ENCODE results near the gene LARP4.
"Not testable (repeated sequence)": the region's sequence is repeated elsewhere in the genome, so short reads cannot be mapped to it uniquely, and the experiment has no call there.

Gene LARP4

DNA sequence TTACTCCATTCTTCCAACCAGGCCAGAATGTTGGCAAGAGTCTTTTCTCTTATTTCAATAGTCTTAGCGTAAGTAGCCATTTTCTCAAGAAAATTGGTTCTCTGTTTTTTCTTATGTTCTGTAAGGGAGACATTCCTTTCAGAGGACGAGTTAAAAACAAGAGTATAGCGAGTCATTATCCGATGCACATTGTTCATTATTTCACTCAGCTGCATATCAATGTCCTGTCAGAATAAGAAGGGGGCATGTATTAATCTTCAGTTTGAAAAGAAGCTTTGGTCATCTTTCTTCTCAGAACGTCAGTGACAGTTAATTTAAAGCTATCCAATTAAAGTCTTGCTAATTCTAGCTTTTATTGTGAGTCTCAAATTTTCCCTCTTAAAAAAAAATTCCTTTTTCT, 37.5 kb upstream of the LARP4 start:
- Histone ChIP-seq H3K27ac (no peak overlapping the region), H3K4me2 (no peak overlapping the region), H3K4me1 (ENCODE audit: low read depth, poor library complexity, severe bottlenecking) (no peaks in the 10 kb centered on the region), H4K20me1 (ENCODE audit: insufficient read depth) (no peaks in the 10 kb centered on the region), H3K27me3 (ENCODE audit: insufficient read depth, low read depth) (no peaks in the 10 kb centered on the region; the same call in 1 of the 2 replicates), H3K36me3 (ENCODE audit: insufficient read depth) (no peaks in the 10 kb centered on the region), H3K4me3 (IDR thresholded peaks at IDR 0.05; ENCODE audit: insufficient read depth, low read depth, low read length) (no peak overlapping the region), H2AFZ (ENCODE audit: low read depth) (no peak overlapping the region), H3K79me2 (ENCODE audit: insufficient read depth, low read depth) (no peaks in the 10 kb centered on the region), H3K9ac (no peak overlapping the region)
- TF ChIP-seq, protein P1, sequence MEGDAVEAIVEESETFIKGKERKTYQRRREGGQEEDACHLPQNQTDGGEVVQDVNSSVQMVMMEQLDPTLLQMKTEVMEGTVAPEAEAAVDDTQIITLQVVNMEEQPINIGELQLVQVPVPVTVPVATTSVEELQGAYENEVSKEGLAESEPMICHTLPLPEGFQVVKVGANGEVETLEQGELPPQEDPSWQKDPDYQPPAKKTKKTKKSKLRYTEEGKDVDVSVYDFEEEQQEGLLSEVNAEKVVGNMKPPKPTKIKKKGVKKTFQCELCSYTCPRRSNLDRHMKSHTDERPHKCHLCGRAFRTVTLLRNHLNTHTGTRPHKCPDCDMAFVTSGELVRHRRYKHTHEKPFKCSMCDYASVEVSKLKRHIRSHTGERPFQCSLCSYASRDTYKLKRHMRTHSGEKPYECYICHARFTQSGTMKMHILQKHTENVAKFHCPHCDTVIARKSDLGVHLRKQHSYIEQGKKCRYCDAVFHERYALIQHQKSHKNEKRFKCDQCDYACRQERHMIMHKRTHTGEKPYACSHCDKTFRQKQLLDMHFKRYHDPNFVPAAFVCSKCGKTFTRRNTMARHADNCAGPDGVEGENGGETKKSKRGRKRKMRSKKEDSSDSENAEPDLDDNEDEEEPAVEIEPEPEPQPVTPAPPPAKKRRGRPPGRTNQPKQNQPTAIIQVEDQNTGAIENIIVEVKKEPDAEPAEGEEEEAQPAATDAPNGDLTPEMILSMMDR (conservative IDR thresholded peaks at IDR 0.05; ENCODE audit: low read depth, low read length) = no peak

GRCh38 chr12:50365709-50366406, 34.8 kb upstream of the LARP4 start:
- H3K9ac ChIP-seq = no peak overlapping the region
- H3K4me2 ChIP-seq = no peak overlapping the region
- no peak overlapping the region for H3K27ac ChIP-seq
- H3K4me1 ChIP-seq (ENCODE audit: low read depth, poor library complexity, severe bottlenecking) = no peaks in the 10 kb centered on the region
- no peak overlapping the region for H2AFZ ChIP-seq (ENCODE audit: low read depth)
- no peaks in the 10 kb centered on the region for H3K36me3 ChIP-seq (ENCODE audit: insufficient read depth)
- H3K4me3 ChIP-seq (IDR thresholded peaks at IDR 0.05; ENCODE audit: insufficient read depth, low read depth, low read length) = no peak overlapping the region
- H3K79me2 ChIP-seq (ENCODE audit: insufficient read depth, low read depth) = no peaks in the 10 kb centered on the region
- H4K20me1 ChIP-seq (ENCODE audit: insufficient read depth) = no peaks in the 10 kb centered on the region
- no peaks in the 10 kb centered on the region; the same call in 1 of the 2 replicates for H3K27me3 ChIP-seq (ENCODE audit: insufficient read depth, low read depth)
- TF ChIP-seq, protein P1 (conservative IDR thresholded peaks at IDR 0.05; ENCODE audit: low read depth, low read length) = no peak

DNA sequence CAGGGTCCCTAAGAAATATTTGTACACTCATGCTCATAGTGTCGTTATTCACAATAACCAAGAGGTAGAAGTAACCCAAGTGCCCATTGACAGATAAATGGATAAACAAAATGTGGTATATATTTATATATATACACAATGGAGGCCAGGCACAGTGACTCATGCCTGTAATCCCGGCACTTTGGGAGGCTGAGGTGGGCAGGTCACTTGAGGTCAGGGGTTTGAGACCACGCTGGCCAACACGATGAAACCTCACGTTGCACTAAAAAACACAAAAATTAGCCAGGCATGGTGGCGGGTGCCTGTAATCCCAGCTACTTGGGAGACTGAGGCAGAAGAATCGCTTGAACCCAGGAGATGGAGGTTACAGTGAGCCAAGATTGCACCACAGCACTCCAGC, 30.0 kb upstream of the LARP4 start:
- H3K9ac ChIP-seq = not testable (repeated sequence)

GRCh38 chr12:50375802-50376201, 24.9 kb upstream of the LARP4 start:
- no peak overlapping the region for H3K27ac ChIP-seq
- H3K9ac ChIP-seq = no peak overlapping the region
- TF ChIP-seq, protein P1 (conservative IDR thresholded peaks at IDR 0.05; ENCODE audit: low read depth, low read length) = no peak
- no peaks in the 10 kb centered on the region for H3K4me1 ChIP-seq (ENCODE audit: low read depth, poor library complexity, severe bottlenecking)
- H3K4me2 ChIP-seq = no peak overlapping the region
- H3K36me3 ChIP-seq (ENCODE audit: insufficient read depth) = no peaks in the 10 kb centered on the region
- no peaks in the 10 kb centered on the region for H3K27me3 ChIP-seq (ENCODE audit: insufficient read depth, low read depth)
- H3K79me2 ChIP-seq (ENCODE audit: insufficient read depth, low read depth) = no peaks in the 10 kb centered on the region
- H4K20me1 ChIP-seq (ENCODE audit: insufficient read depth) = no peaks in the 10 kb centered on the region
- H3K4me3 ChIP-seq (IDR thresholded peaks at IDR 0.05; ENCODE audit: insufficient read depth, low read depth, low read length) = no peak overlapping the region
- H2AFZ ChIP-seq (ENCODE audit: low read depth) = no peak overlapping the region

More for the DNA sequence above, 30.0 kb upstream of the LARP4 start:
- not testable (repeated sequence) for H3K4me2 ChIP-seq; H3K4me1 ChIP-seq (ENCODE audit: low read depth, poor library complexity, severe bottlenecking); H3K27me3 ChIP-seq (ENCODE audit: insufficient read depth, low read depth); H2AFZ ChIP-seq (ENCODE audit: low read depth); H3K4me3 ChIP-seq (IDR thresholded peaks at IDR 0.05; ENCODE audit: insufficient read depth, low read depth, low read length); H3K79me2 ChIP-seq (ENCODE audit: insufficient read depth, low read depth); H4K20me1 ChIP-seq (ENCODE audit: insufficient read depth); H3K36me3 ChIP-seq (ENCODE audit: insufficient read depth); H3K27ac ChIP-seq

GRCh38 chr12:50380761-50381325, 19.8 kb upstream of the LARP4 start:
- H2AFZ ChIP-seq (ENCODE audit: low read depth) = no peak overlapping the region
- H4K20me1 ChIP-seq (ENCODE audit: insufficient read depth) = no peaks in the 10 kb centered on the region
- TF ChIP-seq, protein P1 (conservative IDR thresholded peaks at IDR 0.05; ENCODE audit: low read depth, low read length) = no peak
- H3K27ac ChIP-seq = no peak overlapping the region
- no peak overlapping the region for H3K4me3 ChIP-seq (IDR thresholded peaks at IDR 0.05; ENCODE audit: insufficient read depth, low read depth, low read length)
- H3K36me3 ChIP-seq (ENCODE audit: insufficient read depth) = no peaks in the 10 kb centered on the region
- no peak overlapping the region for H3K4me2 ChIP-seq
- H3K27me3 ChIP-seq (ENCODE audit: insufficient read depth, low read depth) = no peaks in the 10 kb centered on the region
- H3K4me1 ChIP-seq (ENCODE audit: low read depth, poor library complexity, severe bottlenecking) = no peaks in the 10 kb centered on the region
- H3K9ac ChIP-seq = no peak overlapping the region
- H3K79me2 ChIP-seq (ENCODE audit: insufficient read depth, low read depth) = no peaks in the 10 kb centered on the region
